NB4 (cell line): Measurements from ENCODE around the gene GLB1L3.

Experiments
- CTCF ChIP-seq: IDR thresholded peaks from one replicate; pipeline ENCODE4 v1.5.1; 2012; ENCODE audit warnings: low read depth, low read length
- MAX ChIP-seq: IDR thresholded peaks from 2 replicates; pipeline ENCODE4 v1.6.1; 2011; ENCODE audit warnings: low read depth, low read length
- MYC ChIP-seq: IDR thresholded peaks from 2 replicates; pipeline ENCODE4 v1.6.1; 2011; ENCODE audit warnings: low read depth, low read length
- POLR2A ChIP-seq: IDR thresholded peaks from 2 replicates; pipeline ENCODE4 v1.6.1; 2011; ENCODE audit warnings: mild to moderate bottlenecking; ENCODE audit not compliant: insufficient read length; ENCODE audit errors: extremely low read depth

- TF ChIP-seq CTCF (no peak), POLR2A (no peak), MAX (no peak), MYC (no peak)
These were observed 66.6 kb downstream of the GLB1L3 start for GRCh38 chr11:134342572-134343340.
